Peyer's patch (tissue), 4 donors: ENCODE data around the gene NLGN1. TPM values are rescaled to one million over a fixed set of nuclear protein-coding genes. Genes with fewer than 3 reads are reported as not detected.

Experiments
- DNase-seq, 3 donors: peaks; one replicate each; pipeline ENCODE4 v3.0.0-alpha.2; 2017 to 2019
- H3K27ac ChIP-seq, 4 donors: fragments of 200-600 bp; sonication (generic); one replicate each; pipeline ENCODE4 v1.5.1; 2016 to 2019
- H3K27me3 ChIP-seq, 2 donors: fragments of 200-600 bp; sonication (generic); one replicate each; pipeline ENCODE4 v1.5.1; 2019
- H3K36me3 ChIP-seq, 3 donors: fragments of 200-600 bp; sonication (generic); one replicate each; pipeline ENCODE4 v1.5.1; 2016 to 2019
- H3K4me1 ChIP-seq, 4 donors: fragments of 200-600 bp; sonication (generic); one replicate each; pipeline ENCODE4 v1.5.1; 2016 to 2019
- H3K4me3 ChIP-seq, 4 donors: fragments of 200-600 bp; sonication (generic); 1 replicate in 3 of 4; 2 replicates in 1 of 4; pipeline ENCODE4 v1.5.1; 2016 to 2019; ENCODE audit warnings: mild to moderate bottlenecking in 1 of 4
- H3K9me3 ChIP-seq, 4 donors: fragments of 200-600 bp; sonication (generic); one replicate each; pipeline ENCODE4 v1.5.1; 2016 to 2019; ENCODE audit warnings: mild to moderate bottlenecking in 1 of 4
- POLR2A ChIP-seq, 2 donors: fragments of 450-650 bp; IDR thresholded peaks; one replicate each; pipeline ENCODE4 v1.5.1; 2017; ENCODE audit warnings: antibody characterized with exemption in 2 of 2, mild to moderate bottlenecking in 2 of 2, moderate library complexity in 2 of 2
- total RNA-seq, 4 donors: library from RNA; depleted of rRNA; stranded (reverse); fragments of >200 nt; gene quantifications; one replicate each; pipeline ENCODE4 v1.1.0, GENCODE V29; 2016
- TF ChIP-seq, protein P1 (sequence below), 6 experiments: fragments of 450-650 bp in 4 of 6; fragments of 200-600 bp in 2 of 6; sonication (generic) in 1 of 6; IDR thresholded peaks; one replicate each; pipeline ENCODE4 v1.5.1; 2017 to 2019; ENCODE audit warnings: antibody characterized with exemption in 6 of 6, mild to moderate bottlenecking in 3 of 6, moderate library complexity in 1 of 6

The NLGN1 gene
- total RNA-seq, 4 donors from 2014 or later: 0.18 to 3.3 (median 1.3) TPM

DNA sequence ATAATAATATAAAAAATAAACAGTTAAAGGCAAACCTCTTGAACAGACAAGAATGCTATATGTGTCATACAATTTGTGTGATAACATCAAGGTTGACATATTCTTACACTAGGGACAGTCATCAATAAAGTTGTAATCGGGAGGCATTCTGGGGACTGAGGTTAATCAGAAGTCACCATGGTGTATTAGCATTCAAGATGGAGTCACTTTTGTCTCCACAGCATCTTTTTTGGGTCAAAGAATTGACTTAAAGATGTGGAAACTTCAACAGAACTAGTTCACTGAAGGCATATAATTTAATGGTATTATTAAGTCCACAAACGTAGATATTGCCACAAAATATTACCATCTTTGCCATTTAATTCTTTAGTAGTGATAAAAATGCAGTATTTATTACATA lies 836.0 kb downstream of the NLGN1 start:
- no peak for DNase-seq
- H3K4me1 ChIP-seq: no peaks in the 10 kb centered on the region
- no peak overlapping the region for H3K4me3 ChIP-seq
- no peaks in the 10 kb centered on the region for H3K36me3 ChIP-seq
- H3K27ac ChIP-seq: no peak overlapping the region
- TF ChIP-seq, protein P1, sequence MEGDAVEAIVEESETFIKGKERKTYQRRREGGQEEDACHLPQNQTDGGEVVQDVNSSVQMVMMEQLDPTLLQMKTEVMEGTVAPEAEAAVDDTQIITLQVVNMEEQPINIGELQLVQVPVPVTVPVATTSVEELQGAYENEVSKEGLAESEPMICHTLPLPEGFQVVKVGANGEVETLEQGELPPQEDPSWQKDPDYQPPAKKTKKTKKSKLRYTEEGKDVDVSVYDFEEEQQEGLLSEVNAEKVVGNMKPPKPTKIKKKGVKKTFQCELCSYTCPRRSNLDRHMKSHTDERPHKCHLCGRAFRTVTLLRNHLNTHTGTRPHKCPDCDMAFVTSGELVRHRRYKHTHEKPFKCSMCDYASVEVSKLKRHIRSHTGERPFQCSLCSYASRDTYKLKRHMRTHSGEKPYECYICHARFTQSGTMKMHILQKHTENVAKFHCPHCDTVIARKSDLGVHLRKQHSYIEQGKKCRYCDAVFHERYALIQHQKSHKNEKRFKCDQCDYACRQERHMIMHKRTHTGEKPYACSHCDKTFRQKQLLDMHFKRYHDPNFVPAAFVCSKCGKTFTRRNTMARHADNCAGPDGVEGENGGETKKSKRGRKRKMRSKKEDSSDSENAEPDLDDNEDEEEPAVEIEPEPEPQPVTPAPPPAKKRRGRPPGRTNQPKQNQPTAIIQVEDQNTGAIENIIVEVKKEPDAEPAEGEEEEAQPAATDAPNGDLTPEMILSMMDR (IDR thresholded peaks at IDR 0.05): no peak
- no peak for TF ChIP-seq POLR2A (IDR thresholded peaks at IDR 0.05)
- H3K27me3 ChIP-seq: no peaks in the 10 kb centered on the region
- H3K9me3 ChIP-seq: no peaks in the 10 kb centered on the region

DNA sequence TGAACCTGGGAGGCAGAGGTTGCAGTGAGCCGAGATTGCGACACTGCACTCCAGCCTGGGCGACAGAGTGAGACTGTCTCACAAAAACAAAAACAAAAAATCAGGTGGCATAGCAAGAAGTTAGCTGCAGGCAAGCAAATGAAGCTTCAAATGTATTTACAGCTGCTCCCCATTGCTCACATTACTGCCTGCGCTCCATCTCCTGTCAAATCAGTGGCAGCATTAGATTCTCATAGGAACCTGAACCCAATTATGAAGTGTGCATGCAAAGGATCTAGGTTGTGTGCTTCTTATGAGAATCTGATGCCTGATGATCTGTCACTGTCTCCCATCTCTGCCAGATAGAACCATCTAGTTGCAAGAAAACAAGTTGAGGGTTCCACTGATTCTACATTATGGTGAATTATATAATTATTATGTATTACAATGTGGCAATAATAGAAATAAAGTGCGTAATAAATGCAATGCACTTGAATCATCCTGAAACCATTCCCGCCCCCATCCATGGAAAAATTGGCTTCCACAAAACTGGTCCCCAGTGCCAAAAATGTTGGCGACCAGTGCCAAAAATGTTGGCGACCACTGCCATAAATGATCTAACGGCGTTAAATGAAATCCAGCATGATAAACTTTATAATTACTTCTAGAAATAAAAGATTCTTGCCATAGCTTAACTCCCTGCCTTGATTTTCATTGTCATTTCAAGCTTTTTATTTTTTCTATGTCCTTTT lies 844.9 kb downstream of the NLGN1 start:
- Histone ChIP-seq H3K4me1 (no peaks in the 10 kb centered on the region), H3K36me3 (no peaks in the 10 kb centered on the region), H3K27me3 (no peaks in the 10 kb centered on the region), H3K9me3 (no peaks in the 10 kb centered on the region), H3K27ac (no peak overlapping the region), H3K4me3 (no peak overlapping the region)
- TF ChIP-seq POLR2A (IDR thresholded peaks at IDR 0.05): no peak
- TF ChIP-seq, protein P1 (IDR thresholded peaks at IDR 0.05): no peak
- no peak for DNase-seq

DNA sequence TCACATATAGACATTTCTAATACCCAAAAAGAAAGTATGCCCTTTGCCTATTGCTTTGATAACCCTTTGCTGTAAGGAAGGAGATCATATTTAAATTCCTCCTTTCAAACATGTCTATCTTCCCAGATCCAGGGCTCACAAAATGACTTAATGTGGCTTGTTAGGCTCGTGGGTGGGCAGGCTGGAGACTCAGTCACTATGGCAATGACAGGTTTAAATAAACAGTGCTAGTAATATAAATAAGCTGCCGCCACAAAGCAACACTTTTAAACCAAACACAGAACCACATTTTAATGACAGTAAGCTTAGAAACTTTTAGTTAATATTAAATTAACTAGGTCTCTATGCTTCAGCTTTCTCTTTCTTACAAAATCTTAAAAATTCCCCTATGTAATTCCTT lies 845.6 kb downstream of the NLGN1 start:
- Histone ChIP-seq H3K4me1 (no peaks in the 10 kb centered on the region), H3K36me3 (no peaks in the 10 kb centered on the region), H3K27ac (no peak overlapping the region), H3K9me3 (no peaks in the 10 kb centered on the region), H3K27me3 (no peaks in the 10 kb centered on the region), H3K4me3 (no peak overlapping the region)
- DNase-seq: no peak
- TF ChIP-seq POLR2A (IDR thresholded peaks at IDR 0.05): no peak
- TF ChIP-seq, protein P1 (IDR thresholded peaks at IDR 0.05): no peak

DNA sequence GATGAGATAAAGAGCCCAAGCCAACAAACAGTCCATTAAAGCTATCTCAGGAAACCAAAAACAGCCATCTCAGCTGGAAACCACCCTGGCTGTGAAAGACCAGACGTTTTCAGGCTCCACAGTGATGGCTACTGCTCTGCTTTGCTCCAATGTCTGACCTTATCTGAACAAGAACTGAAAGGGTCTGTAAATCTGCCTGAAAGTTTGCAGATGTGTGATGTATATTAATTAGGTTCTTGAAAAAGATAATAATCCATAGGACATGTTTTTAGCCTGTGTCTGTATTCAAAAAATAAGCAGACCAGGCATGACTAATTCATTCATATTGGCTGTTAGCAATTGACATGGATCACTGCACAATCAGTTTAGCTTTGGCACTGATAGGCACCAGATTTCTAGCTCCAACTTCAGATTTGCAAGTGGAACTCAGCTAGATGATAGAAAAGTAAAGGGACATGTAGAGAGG lies 850.2 kb downstream of the NLGN1 start:
- no peak overlapping the region for H3K4me3 ChIP-seq
- no peaks in the 10 kb centered on the region for H3K9me3 ChIP-seq
- H3K27ac ChIP-seq: no peak overlapping the region
- TF ChIP-seq POLR2A (IDR thresholded peaks at IDR 0.05): no peak
- TF ChIP-seq, protein P1 (IDR thresholded peaks at IDR 0.05): no peak
- no peak for DNase-seq
- H3K36me3 ChIP-seq: no peaks in the 10 kb centered on the region
- H3K4me1 ChIP-seq: no peaks in the 10 kb centered on the region
- no peaks in the 10 kb centered on the region for H3K27me3 ChIP-seq

DNA sequence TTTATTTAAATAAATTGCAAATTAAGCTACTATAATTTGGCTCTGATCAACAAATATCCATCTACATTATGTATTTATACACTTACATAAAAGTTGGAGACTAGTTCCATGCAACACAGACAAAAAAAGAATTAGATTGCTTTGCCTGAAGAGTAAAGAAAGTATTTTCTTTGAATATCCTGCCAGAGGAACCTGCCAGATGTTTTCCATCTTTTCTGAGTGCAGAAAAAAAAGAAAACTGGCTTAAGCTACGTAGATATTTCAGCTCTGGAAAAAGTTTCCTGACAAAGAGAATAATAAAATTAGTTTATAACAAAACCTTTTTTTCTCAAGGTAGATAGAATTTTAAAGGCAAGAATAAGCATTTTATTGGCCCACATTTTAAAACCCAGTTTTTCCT lies 854.1 kb downstream of the NLGN1 start:
- Histone ChIP-seq H3K27me3 (no peaks in the 10 kb centered on the region), H3K9me3 (no peaks in the 10 kb centered on the region), H3K4me3 (no peak overlapping the region), H3K27ac (no peak overlapping the region), H3K4me1 (no peaks in the 10 kb centered on the region), H3K36me3 (no peaks in the 10 kb centered on the region)
- no peak for DNase-seq
- TF ChIP-seq, protein P1 (IDR thresholded peaks at IDR 0.05): no peak
- TF ChIP-seq POLR2A (IDR thresholded peaks at IDR 0.05): no peak
